Glutamatergic neuron (in vitro differentiated cells): ENCODE measurements around the gene SLIT3. TPM values are rescaled to one million over a fixed set of nuclear protein-coding genes. Genes with fewer than 3 reads are reported as not detected.

Experiments used
- DNase-seq: peaks from one replicate; pipeline ENCODE4 v3.0.0; 2022
- H3K27ac Mint-ChIP-seq: one replicate; pipeline ENCODE4 v1.8.0; 2020; ENCODE audit warnings: mild to moderate bottlenecking, mixed read lengths, inconsistent platforms; ENCODE audit not compliant: unreplicated experiment
- H3K27me3 Mint-ChIP-seq: one replicate; pipeline ENCODE4 v1.8.0; 2020; ENCODE audit warnings: mild to moderate bottlenecking, moderate library complexity, mixed read lengths, inconsistent platforms; ENCODE audit not compliant: unreplicated experiment
- H3K36me3 Mint-ChIP-seq: one replicate; pipeline ENCODE4 v1.8.0; 2020; ENCODE audit warnings: mild to moderate bottlenecking, mixed read lengths, inconsistent platforms; ENCODE audit not compliant: unreplicated experiment
- H3K4me1 Mint-ChIP-seq: one replicate; pipeline ENCODE4 v1.8.0; 2020; ENCODE audit warnings: mild to moderate bottlenecking, low read depth, mixed read lengths, inconsistent platforms; ENCODE audit not compliant: unreplicated experiment
- H3K4me3 Mint-ChIP-seq: one replicate; pipeline ENCODE4 v1.8.0; 2020; ENCODE audit warnings: mild to moderate bottlenecking, mixed read lengths, inconsistent platforms; ENCODE audit not compliant: unreplicated experiment
- H3K9me3 Mint-ChIP-seq: one replicate; pipeline ENCODE4 v1.8.0; 2020; ENCODE audit warnings: mild to moderate bottlenecking, moderate library complexity, mixed read lengths, inconsistent platforms; ENCODE audit not compliant: unreplicated experiment
- CTCF ChIP-seq: fragments of 200-600 bp; sonication (generic); IDR thresholded peaks from one replicate; pipeline ENCODE4 v1.5.0; 2021; ENCODE audit not compliant: partially characterized antibody, unreplicated experiment
- total RNA-seq: library from RNA; stranded (reverse); fragmentation: NEBNext Ultra II Directional; extraction: Animal tissue kit (Norgen Biotek cat#: 25700); gene quantifications from one replicate; pipeline ENCODE4 v1.2.1, GENCODE V29; 2021; ENCODE audit not compliant: unreplicated experiment

SLIT3 gene
- total RNA-seq, 1 donor from 2014 or later: 11.5 TPM

GRCh38 chr5:168943091-168943884, 357.7 kb downstream of the SLIT3 start:
- H3K36me3 Mint-ChIP-seq: no peaks in the 10 kb centered on the region
- peaks cover 2% of the 10 kb centered on the region for H3K27me3 Mint-ChIP-seq
- no peak overlapping the region for H3K27ac Mint-ChIP-seq

GRCh38 chr5:168941901-168942300, 359.0 kb downstream of the SLIT3 start:
- peaks cover under 1% of the 10 kb centered on the region for H3K27me3 Mint-ChIP-seq
- peaks cover 3% of the 10 kb centered on the region for H3K9me3 Mint-ChIP-seq
- H3K4me1 Mint-ChIP-seq: peaks cover 19% of the 10 kb centered on the region
- no peak overlapping the region for H3K4me3 Mint-ChIP-seq
- TF ChIP-seq CTCF: no peak
- no peak for DNase-seq
- no peak overlapping the region for H3K27ac Mint-ChIP-seq
- H3K36me3 Mint-ChIP-seq: no peaks in the 10 kb centered on the region

More at GRCh38 chr5:168943091-168943884, 357.7 kb downstream of the SLIT3 start:
- no peak for DNase-seq
- no peak for TF ChIP-seq CTCF
- H3K4me3 Mint-ChIP-seq: no peak overlapping the region
- peaks cover 3% of the 10 kb centered on the region for H3K9me3 Mint-ChIP-seq
- peaks cover 26% of the 10 kb centered on the region for H3K4me1 Mint-ChIP-seq

GRCh38 chr5:168940712-168941111, 360.2 kb downstream of the SLIT3 start:
- no peak for DNase-seq
- Mint-ChIP-seq H3K27me3 (no peaks in the 10 kb centered on the region), H3K27ac (no peak overlapping the region), H3K36me3 (no peaks in the 10 kb centered on the region), H3K4me1 (peaks cover 9% of the 10 kb centered on the region), H3K9me3 (no peaks in the 10 kb centered on the region), H3K4me3 (no peak overlapping the region)
- no peak for TF ChIP-seq CTCF

- H3K4me1 Mint-ChIP-seq: peaks cover 9% of the 10 kb centered on the region
- no peak for TF ChIP-seq CTCF
- H3K9me3 Mint-ChIP-seq: no peaks in the 10 kb centered on the region
- no peak for DNase-seq
- no peak overlapping the region for H3K4me3 Mint-ChIP-seq
- H3K27ac Mint-ChIP-seq: no peak overlapping the region
- no peaks in the 10 kb centered on the region for H3K27me3 Mint-ChIP-seq
- no peaks in the 10 kb centered on the region for H3K36me3 Mint-ChIP-seq
Measured at GRCh38 chr5:168939887-168940544, 360.9 kb downstream of the SLIT3 start.
